Activated naive CD4-positive, alpha-beta T cell treated with anti-CD3 and anti-CD28 coated beads, Interleukin-2, amount 50 U/mL, for 24 hours (primary cell): ENCODE results near the gene CADPS.

ENCODE experiments used
- H3K27ac Mint-ChIP-seq: one replicate; pipeline ENCODE4 v1.8.0; 2021; ENCODE audit warnings: mild to moderate bottlenecking, mixed read lengths
- H3K27me3 Mint-ChIP-seq: one replicate; pipeline ENCODE4 v1.8.0; 2021; ENCODE audit warnings: mixed read lengths
- H3K36me3 Mint-ChIP-seq: one replicate; pipeline ENCODE4 v1.8.0; 2021; ENCODE audit warnings: mixed read lengths
- H3K4me1 Mint-ChIP-seq: one replicate; pipeline ENCODE4 v1.8.0; 2021; ENCODE audit warnings: mixed read lengths
- H3K4me3 Mint-ChIP-seq: one replicate; pipeline ENCODE4 v1.8.0; 2021; ENCODE audit warnings: mild to moderate bottlenecking, mixed read lengths
- H3K9me3 Mint-ChIP-seq: one replicate; pipeline ENCODE4 v1.8.0; 2021; ENCODE audit warnings: mixed read lengths

CADPS gene

DNA sequence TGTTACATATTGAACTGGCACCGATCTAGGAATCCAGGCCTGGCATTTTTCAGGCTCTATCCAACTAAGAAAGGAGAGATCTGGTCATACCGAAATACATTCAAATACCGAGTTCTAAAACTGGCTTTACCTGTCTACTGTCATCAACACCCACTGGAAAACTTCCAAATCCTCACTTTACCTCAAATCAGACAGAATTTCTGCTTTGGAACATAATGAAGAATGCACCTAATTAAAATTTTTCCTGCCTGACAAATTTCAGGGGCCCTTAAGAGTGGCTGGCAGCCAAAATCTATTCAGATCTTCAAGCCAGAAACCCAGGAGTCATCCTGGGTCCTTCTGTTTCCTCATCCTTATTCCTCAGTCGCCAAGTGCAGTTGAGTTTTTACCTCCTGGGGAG lies 303.3 kb downstream of the CADPS start:
- Mint-ChIP-seq H3K9me3 (peaks cover 6% of the 10 kb centered on the region), H3K27ac (no peak overlapping the region), H3K4me1 (no peaks in the 10 kb centered on the region), H3K27me3 (peaks cover 5% of the 10 kb centered on the region), H3K4me3 (no peak overlapping the region), H3K36me3 (no peaks in the 10 kb centered on the region)

- Mint-ChIP-seq H3K4me3 (no peak overlapping the region), H3K36me3 (no peaks in the 10 kb centered on the region), H3K27me3 (peaks cover 5% of the 10 kb centered on the region), H3K27ac (no peak overlapping the region), H3K9me3 (peaks cover 4% of the 10 kb centered on the region), H3K4me1 (no peaks in the 10 kb centered on the region)
Observed at GRCh38 chr3:62570888-62571287, 304.3 kb downstream of the CADPS start.

GRCh38 chr3:62569609-62570008 lies 305.6 kb downstream of the CADPS start:
- Mint-ChIP-seq H3K4me1 (no peaks in the 10 kb centered on the region), H3K4me3 (no peak overlapping the region), H3K27me3 (peaks cover 5% of the 10 kb centered on the region), H3K27ac (no peak overlapping the region), H3K9me3 (no peaks in the 10 kb centered on the region), H3K36me3 (no peaks in the 10 kb centered on the region)

GRCh38 chr3:62567097-62568021 lies 307.9 kb downstream of the CADPS start:
- Mint-ChIP-seq H3K4me3 (no peak overlapping the region), H3K27me3 (peaks cover 2% of the 10 kb centered on the region), H3K4me1 (no peaks in the 10 kb centered on the region), H3K9me3 (no peaks in the 10 kb centered on the region), H3K27ac (no peak overlapping the region), H3K36me3 (no peaks in the 10 kb centered on the region)

- Mint-ChIP-seq H3K4me3 (no peak overlapping the region), H3K27me3 (no peaks in the 10 kb centered on the region), H3K4me1 (no peaks in the 10 kb centered on the region), H3K36me3 (no peaks in the 10 kb centered on the region), H3K27ac (no peak overlapping the region), H3K9me3 (no peaks in the 10 kb centered on the region)
Observed at GRCh38 chr3:62566022-62566557, 309.1 kb downstream of the CADPS start.

GRCh38 chr3:62562596-62562995 lies 312.6 kb downstream of the CADPS start:
- no peaks in the 10 kb centered on the region for H3K9me3 Mint-ChIP-seq
- no peak overlapping the region for H3K27ac Mint-ChIP-seq
- H3K27me3 Mint-ChIP-seq, result no peaks in the 10 kb centered on the region
- no peaks in the 10 kb centered on the region for H3K36me3 Mint-ChIP-seq
- H3K4me1 Mint-ChIP-seq, result no peaks in the 10 kb centered on the region
- no peak overlapping the region for H3K4me3 Mint-ChIP-seq

- no peaks in the 10 kb centered on the region for H3K4me1 Mint-ChIP-seq
- no peaks in the 10 kb centered on the region for H3K9me3 Mint-ChIP-seq
- H3K27me3 Mint-ChIP-seq, result no peaks in the 10 kb centered on the region
- H3K27ac Mint-ChIP-seq, result no peak overlapping the region
- H3K4me3 Mint-ChIP-seq, result no peak overlapping the region
- no peaks in the 10 kb centered on the region for H3K36me3 Mint-ChIP-seq
Observed at GRCh38 chr3:62562017-62562416, 313.2 kb downstream of the CADPS start.

DNA sequence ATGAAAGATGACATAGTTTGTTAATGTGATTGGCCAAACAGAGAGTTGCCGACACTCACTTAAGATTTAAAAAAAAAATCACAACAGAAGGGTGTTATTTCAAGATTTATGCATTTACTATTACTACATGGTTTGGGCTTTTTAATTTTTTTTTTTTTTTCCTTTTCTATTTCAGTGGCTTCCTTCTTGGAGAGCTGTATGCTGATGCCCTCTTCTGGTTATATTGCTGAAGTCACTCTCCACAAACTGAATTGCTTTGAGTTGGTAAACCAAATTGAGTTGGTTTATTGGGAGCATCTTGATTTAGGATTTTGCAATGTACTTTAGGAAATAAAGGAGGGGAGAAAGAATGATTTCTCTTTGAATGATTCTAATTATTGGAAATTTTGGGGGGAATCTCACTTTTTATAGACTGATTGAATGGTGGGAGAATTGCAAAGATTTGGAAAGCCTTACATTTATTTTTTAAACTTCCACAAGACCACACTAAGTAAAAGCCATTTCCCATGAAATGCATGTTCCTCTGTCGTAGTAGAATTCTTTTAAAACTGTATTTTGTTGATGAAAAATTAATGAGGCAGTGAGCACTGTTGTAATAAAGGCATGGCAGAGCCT lies 315.3 kb downstream of the CADPS start:
- no peaks in the 10 kb centered on the region for H3K9me3 Mint-ChIP-seq
- H3K27me3 Mint-ChIP-seq, result no peaks in the 10 kb centered on the region
- no peak overlapping the region for H3K27ac Mint-ChIP-seq
- H3K4me3 Mint-ChIP-seq, result no peak overlapping the region
- no peaks in the 10 kb centered on the region for H3K4me1 Mint-ChIP-seq
- H3K36me3 Mint-ChIP-seq, result no peaks in the 10 kb centered on the region

GRCh38 chr3:62558549-62559112 lies 316.6 kb downstream of the CADPS start:
- Mint-ChIP-seq H3K4me1 (no peaks in the 10 kb centered on the region), H3K27me3 (no peaks in the 10 kb centered on the region), H3K4me3 (no peak overlapping the region), H3K27ac (no peak overlapping the region), H3K36me3 (no peaks in the 10 kb centered on the region), H3K9me3 (no peaks in the 10 kb centered on the region)

- H3K27ac Mint-ChIP-seq, result no peak overlapping the region
- no peak overlapping the region for H3K4me3 Mint-ChIP-seq
- no peaks in the 10 kb centered on the region for H3K27me3 Mint-ChIP-seq
- no peaks in the 10 kb centered on the region for H3K36me3 Mint-ChIP-seq
- H3K4me1 Mint-ChIP-seq, result no peaks in the 10 kb centered on the region
- H3K9me3 Mint-ChIP-seq, result no peaks in the 10 kb centered on the region
Observed at GRCh38 chr3:62557983-62558382, 317.2 kb downstream of the CADPS start.

DNA sequence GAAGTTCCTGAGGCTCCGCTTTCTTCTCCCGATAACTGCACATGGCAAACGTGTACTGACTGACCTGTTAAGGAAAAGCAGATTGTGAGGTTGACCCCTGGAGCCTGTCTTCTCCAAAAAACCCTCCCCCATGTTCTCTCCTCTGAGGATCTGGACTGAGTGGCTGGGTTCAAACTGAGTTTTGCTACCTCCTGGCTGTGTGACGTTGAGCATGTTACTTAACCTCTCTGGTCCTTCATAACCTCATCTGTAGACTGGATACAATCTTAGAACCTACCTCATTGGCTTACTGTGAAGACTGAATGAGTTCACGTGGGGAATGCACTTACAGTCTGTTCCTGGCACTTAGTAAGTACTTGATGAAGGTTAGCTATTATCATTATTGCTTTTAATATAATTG lies 317.8 kb downstream of the CADPS start:
- H3K27me3 Mint-ChIP-seq, result peaks cover 1% of the 10 kb centered on the region
- no peaks in the 10 kb centered on the region for H3K4me1 Mint-ChIP-seq
- H3K9me3 Mint-ChIP-seq, result no peaks in the 10 kb centered on the region
- no peaks in the 10 kb centered on the region for H3K36me3 Mint-ChIP-seq
- no peak overlapping the region for H3K27ac Mint-ChIP-seq
- H3K4me3 Mint-ChIP-seq, result no peak overlapping the region

DNA sequence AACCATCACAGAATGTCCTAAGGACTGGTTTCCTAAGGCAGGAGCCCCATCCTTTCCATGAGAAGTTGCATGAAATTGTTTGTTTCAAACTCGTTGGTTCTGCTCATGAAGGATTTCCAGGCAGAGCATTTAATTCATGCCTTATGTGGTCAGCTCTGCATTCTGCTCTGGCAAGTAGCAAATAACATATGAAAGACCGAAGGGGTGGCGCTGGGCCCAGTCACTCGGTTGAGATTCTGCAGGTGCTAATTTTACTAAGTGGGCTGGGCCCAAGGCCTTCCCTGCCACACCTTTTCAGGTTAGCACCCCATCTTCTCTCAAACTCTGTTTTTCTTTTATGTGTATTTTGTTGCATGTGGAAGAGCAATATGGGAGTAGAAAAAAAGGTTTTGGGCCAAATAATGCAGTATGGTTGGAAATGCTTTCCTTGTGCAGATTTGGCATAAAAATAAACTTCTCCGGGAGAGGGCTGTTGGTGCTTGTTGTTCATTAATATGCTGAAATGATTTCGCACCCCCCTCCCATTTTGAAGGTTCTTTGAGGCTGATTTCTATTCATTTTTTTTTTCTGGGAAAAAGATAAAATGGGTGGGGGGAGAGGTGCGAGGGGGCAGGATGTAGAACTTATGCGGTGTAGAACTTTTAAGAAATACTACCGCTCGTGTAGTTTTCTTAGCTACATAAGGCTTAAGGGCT lies 318.9 kb downstream of the CADPS start:
- no peak overlapping the region for H3K27ac Mint-ChIP-seq
- no peaks in the 10 kb centered on the region for H3K9me3 Mint-ChIP-seq
- H3K36me3 Mint-ChIP-seq, result no peaks in the 10 kb centered on the region
- no peak overlapping the region for H3K4me3 Mint-ChIP-seq
- no peaks in the 10 kb centered on the region for H3K4me1 Mint-ChIP-seq
- peaks cover 1% of the 10 kb centered on the region for H3K27me3 Mint-ChIP-seq

GRCh38 chr3:62554264-62554799 lies 320.9 kb downstream of the CADPS start:
- Mint-ChIP-seq H3K4me1 (no peaks in the 10 kb centered on the region), H3K9me3 (no peaks in the 10 kb centered on the region), H3K4me3 (no peak overlapping the region), H3K27me3 (peaks cover 12% of the 10 kb centered on the region), H3K27ac (no peak overlapping the region), H3K36me3 (no peaks in the 10 kb centered on the region)

GRCh38 chr3:62553811-62554210 lies 321.4 kb downstream of the CADPS start:
- no peak overlapping the region for H3K27ac Mint-ChIP-seq
- peaks cover 12% of the 10 kb centered on the region for H3K27me3 Mint-ChIP-seq
- H3K9me3 Mint-ChIP-seq, result no peaks in the 10 kb centered on the region
- H3K36me3 Mint-ChIP-seq, result no peaks in the 10 kb centered on the region
- no peak overlapping the region for H3K4me3 Mint-ChIP-seq
- no peaks in the 10 kb centered on the region for H3K4me1 Mint-ChIP-seq

DNA sequence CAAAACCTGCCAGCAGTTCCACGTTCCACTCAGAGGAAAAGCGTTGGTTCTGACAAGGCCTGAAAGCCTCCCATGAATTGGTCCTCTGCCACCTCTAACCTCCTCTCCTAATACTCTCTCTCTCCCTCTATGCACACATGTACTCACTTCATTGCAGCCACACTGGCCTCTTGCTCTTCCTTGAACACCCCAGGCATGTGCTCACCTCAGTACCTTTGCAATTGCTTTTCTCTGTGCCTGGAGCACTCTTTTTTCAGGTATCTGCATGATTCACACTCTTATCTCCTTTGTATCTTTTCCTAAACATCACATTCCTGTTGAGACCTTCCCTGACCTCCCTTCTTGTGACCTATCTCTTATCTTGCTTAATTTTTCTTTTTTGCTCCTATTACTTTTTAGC lies 323.7 kb downstream of the CADPS start:
- Mint-ChIP-seq H3K36me3 (no peaks in the 10 kb centered on the region), H3K4me1 (no peaks in the 10 kb centered on the region), H3K4me3 (no peak overlapping the region), H3K9me3 (no peaks in the 10 kb centered on the region), H3K27ac (no peak overlapping the region), H3K27me3 (peaks cover 15% of the 10 kb centered on the region)
